ENCODE measurements around the gene RSBN1.

- TF ChIP-seq CTCF (conservative IDR thresholded peaks at IDR 0.05 in 1 of 2, IDR thresholded peaks at IDR 0.05 in 1 of 2; ENCODE audit: extremely low read depth in 1 of 2, insufficient read depth in 1 of 2, low read depth in 1 of 2, low read length in 2 of 2) (no peak), EZH2 (IDR thresholded peaks at IDR 0.05; ENCODE audit: borderline replicate concordance, low read length) (no peak)
Measured at GRCh38 chr1:113751516-113751915, 60.8 kb downstream of the RSBN1 start.
